IMR-90 (cell line): ENCODE measurements around the gene RNF141. TPM values are rescaled to one million over a fixed set of nuclear protein-coding genes. Genes with fewer than 3 reads are reported as not detected.
A peak's percentile ranks its signal among the peaks of the same experiment; 100 is the strongest.

Source experiments
- ATAC-seq: fragments of 200-7000 bp; cut with Tn5 transposase; 2 replicates; pipeline ENCODE4 v1.9.1; 2020; ENCODE audit warnings: low read depth, mild to moderate bottlenecking, moderate library complexity
- BruUV-seq: library from RNA; stranded (reverse); fragments of 400-500 nt; replicated peaks from 2 replicates; lab custom pipeline; 2021; lab: Mats Ljungman, UMichigan
- CTCF ChIA-PET: fragments of 300-600 bp; formaldehyde crosslinking; extraction: SDS; loops from one replicate; lab custom pipeline; 2021; ENCODE audit warnings: antibody characterized with exemption; lab: Yijun Ruan, JAX
- POLR2A ChIA-PET: fragments of 300-600 bp; sonication (Branson Sonifier 250); formaldehyde crosslinking; loops from one replicate; lab custom pipeline; 2022; ENCODE audit warnings: antibody characterized with exemption; ENCODE audit not compliant: unreplicated experiment; lab: Charles Lee
- DNase-seq: peaks from one replicate; pipeline ENCODE4 v3.0.0; 2013
- H2AFZ ChIP-seq: replicated peaks from 2 replicates; pipeline ENCODE3; 2013; ENCODE audit warnings: low read length, mild to moderate bottlenecking; ENCODE audit not compliant: poor library complexity
- H2AK5ac ChIP-seq: 2 replicates; pipeline ENCODE4 v1.6.1; 2013; ENCODE audit warnings: low read depth, low read length, inconsistent platforms
- H2AK9ac ChIP-seq: replicated peaks from 2 replicates; pipeline ENCODE3; 2013; ENCODE audit warnings: mild to moderate bottlenecking, low read depth, low read length, moderate library complexity; ENCODE audit not compliant: poor library complexity
- H2BK120ac ChIP-seq: 2 replicates; pipeline ENCODE4 v1.6.1; 2013; ENCODE audit warnings: low read depth, low read length, inconsistent platforms
- H2BK15ac ChIP-seq: 3 replicates; pipeline ENCODE4 v1.6.1; 2013; ENCODE audit warnings: low read depth, low read length, inconsistent platforms
- H2BK20ac ChIP-seq: 2 replicates; pipeline ENCODE4 v1.6.1; 2013; ENCODE audit warnings: low read depth, mild to moderate bottlenecking, inconsistent platforms, low read length, moderate library complexity
- H2BK5ac ChIP-seq: 2 replicates; pipeline ENCODE4 v1.6.1; 2013; ENCODE audit warnings: mild to moderate bottlenecking, low read depth, low read length, inconsistent platforms; ENCODE audit not compliant: poor library complexity, severe bottlenecking
- H3K14ac ChIP-seq: replicated peaks from 2 replicates; pipeline ENCODE4 v1.6.1; 2013; ENCODE audit warnings: low read depth, low read length, inconsistent platforms
- H3K18ac ChIP-seq: 2 replicates; pipeline ENCODE4 v1.6.1; 2013; ENCODE audit warnings: low read depth, low read length, control low read depth
- H3K23ac ChIP-seq: 2 replicates; pipeline ENCODE4 v1.6.1; 2013; ENCODE audit warnings: low read depth, low read length, inconsistent platforms
- H3K27ac ChIP-seq: 2 replicates; pipeline ENCODE4 v1.5.1; 2013; ENCODE audit warnings: mild to moderate bottlenecking, control low read depth, low read length; ENCODE audit not compliant: insufficient read depth
- H3K27me3 ChIP-seq: 2 replicates; pipeline ENCODE4 v1.6.1; 2013; ENCODE audit warnings: low read length; ENCODE audit not compliant: control insufficient read depth, insufficient read depth
- H3K36me3 ChIP-seq: 2 replicates; pipeline ENCODE4 v1.6.1; 2013; ENCODE audit warnings: low read length, mixed read lengths; ENCODE audit not compliant: control insufficient read depth, insufficient read depth
- H3K4ac ChIP-seq: 2 replicates; pipeline ENCODE4 v1.6.1; 2013; ENCODE audit warnings: low read depth, low read length, inconsistent platforms
- H3K4me1 ChIP-seq: 2 replicates; pipeline ENCODE4 v1.6.1; 2013; ENCODE audit warnings: low read length, mixed read lengths; ENCODE audit not compliant: control insufficient read depth, insufficient read depth
- H3K4me2 ChIP-seq: 2 replicates; pipeline ENCODE4 v1.6.1; 2013; ENCODE audit warnings: low read depth, mild to moderate bottlenecking, control low read depth, low read length, moderate library complexity
- H3K4me3 ChIP-seq: 2 replicates; pipeline ENCODE4 v1.5.1; 2013; ENCODE audit warnings: low read depth, mild to moderate bottlenecking, control low read depth, low read length, moderate library complexity; ENCODE audit not compliant: insufficient read depth
- H3K56ac ChIP-seq: 2 replicates; pipeline ENCODE4 v1.6.1; 2013; ENCODE audit warnings: low read length, inconsistent platforms; ENCODE audit not compliant: insufficient read depth; ENCODE audit errors: extremely low read depth
- H3K79me1 ChIP-seq, 2 experiments: 2 replicates each; pipeline ENCODE4 v1.6.1; 2013; ENCODE audit warnings: low read length in 2 of 2, inconsistent platforms in 1 of 2, low read depth in 1 of 2
- H3K9ac ChIP-seq: 2 replicates; pipeline ENCODE4 v1.6.1; 2013; ENCODE audit warnings: low read depth, low read length, control low read depth
- H3K9me1 ChIP-seq: 2 replicates; pipeline ENCODE4 v1.6.1; 2013; ENCODE audit warnings: low read length, inconsistent platforms; ENCODE audit not compliant: insufficient read depth
- H3K9me3 ChIP-seq: 2 replicates; pipeline ENCODE4 v1.6.1; 2013; ENCODE audit warnings: low read length; ENCODE audit not compliant: control insufficient read depth, insufficient read depth
- H4K20me1 ChIP-seq: 2 replicates; pipeline ENCODE4 v1.6.1; 2013; ENCODE audit warnings: low read length, inconsistent platforms; ENCODE audit not compliant: insufficient read depth
- H4K5ac ChIP-seq: 2 replicates; pipeline ENCODE4 v1.6.1; 2013; ENCODE audit warnings: mild to moderate bottlenecking, low read depth, low read length, control low read depth
- H4K8ac ChIP-seq, 2 experiments: 2 replicates each; pipeline ENCODE4 v1.6.1; 2013; ENCODE audit warnings: low read depth in 2 of 2, low read length in 2 of 2, control low read depth in 1 of 2, inconsistent platforms in 1 of 2
- H4K91ac ChIP-seq: 2 replicates; pipeline ENCODE4 v1.6.1; 2013; ENCODE audit warnings: low read depth, low read length, inconsistent platforms; ENCODE audit not compliant: insufficient read depth
- WGBS, 2 experiments: methylation state at CpG; one replicate each; pipeline versions ENCODE4 v1.1.5 to v1.1.7; 2013; ENCODE audit warnings: missing lambda C conversion rate in 2 of 2; ENCODE audit not compliant: insufficient read length in 1 of 2; ENCODE audit errors: extremely low coverage in 2 of 2; 5-methylcytosine and 5-hydroxymethylcytosine counted together
- dilution Hi-C: fragments of 300-500 bp; cut with HindIII; formaldehyde crosslinking; loops from one replicate; pipeline ENCODE4 v1.14.3; 2018; ENCODE audit warnings: low sequenced_read_pairs; ENCODE audit not compliant: unreplicated experiment
- in situ Hi-C: fragments of 300-500 bp; cut with MboI; formaldehyde crosslinking; loops from 3 replicates; pipeline ENCODE4 v1.14.3; 2019; ENCODE audit warnings: low sequenced_read_pairs, inconsistent platforms, mixed read lengths
- intact Hi-C: fragments of 100-400 bp; cut with micrococcal nuclease; formaldehyde crosslinking; loops from 2 replicates; pipeline ENCODE4 v1.10.0; 2022
- polyA plus RNA-seq, 3 experiments: library from polyadenylated mRNA; depleted of rRNA; stranded (reverse); fragments of >200 nt; gene quantifications; 2 replicates each; pipeline ENCODE4 v1.2.3, GENCODE V29; 2012; ENCODE audit warnings: low replicate concordance in 1 of 3
- total RNA-seq: library from RNA; depleted of rRNA; stranded (reverse); fragments of >200 nt; gene quantifications from 2 replicates; pipeline ENCODE4 v1.2.3, GENCODE V29; 2012
- TF ChIP-seq, protein P1 (sequence below): fragments of 150-350 bp; IDR thresholded peaks from 2 replicates; pipeline ENCODE4 v1.6.1; 2017; ENCODE audit warnings: mild to moderate bottlenecking, antibody characterized with exemption, low read length, low read depth

The RNF141 gene
- total and polyA plus RNA-seq, 2 of the 4 experiments (the other 2 are of a cell fraction), result 13.8 to 18.6 TPM

DNA sequence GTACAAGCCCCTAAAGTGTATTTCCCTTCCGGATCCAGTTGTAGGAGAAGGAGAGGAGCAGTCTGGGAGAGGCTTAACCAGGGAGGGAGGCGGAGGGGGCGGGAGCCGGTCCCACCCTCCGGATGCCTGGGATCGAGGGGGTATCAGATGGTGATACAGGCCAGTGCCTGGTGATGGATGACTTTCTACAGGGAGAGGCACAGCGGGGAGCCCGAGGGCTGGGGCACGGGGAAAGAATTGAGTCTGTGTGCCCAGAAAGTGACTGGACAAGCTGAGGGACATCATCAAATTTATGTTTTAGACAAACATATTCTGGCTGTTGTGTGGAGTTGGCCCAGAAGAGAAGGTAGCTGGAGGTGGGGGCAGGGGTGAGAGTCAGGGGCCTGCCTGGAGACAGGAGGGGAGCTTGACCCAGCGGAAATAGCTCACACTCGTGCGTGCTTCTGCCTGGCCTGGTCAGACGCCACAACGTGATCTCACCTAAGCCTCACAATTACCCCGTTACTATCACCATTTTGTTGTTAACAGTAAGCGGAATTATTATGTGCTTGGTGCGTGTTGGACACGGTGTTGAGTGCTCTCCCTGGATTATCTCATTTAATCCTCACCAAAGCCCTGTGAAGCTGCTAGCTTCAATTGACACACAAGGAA is 43.5 kb downstream of the RNF141 start:
- dilution Hi-C loops, result no loop called here
- no TSS peak for BruUV-seq

More for the DNA sequence above, 43.5 kb downstream of the RNF141 start:
- Histone ChIP-seq H4K20me1 (no peaks in the 10 kb centered on the region), H3K27ac (no peak overlapping the region), H3K27me3 (no peaks in the 10 kb centered on the region), H2AK5ac (no peak overlapping the region), H3K4ac (no peak overlapping the region), H3K4me1 (no peaks in the 10 kb centered on the region; the same call in 1 of the 2 replicates), H3K18ac (no peak overlapping the region), H3K56ac (no peak overlapping the region), H2BK120ac (no peak overlapping the region), H3K14ac (no peak overlapping the region), H4K5ac (no peak overlapping the region), H2BK15ac (no peak overlapping the region), H2AK9ac (peak overlapping the region; percentile 30), H2BK5ac (no peak overlapping the region), H3K9ac (no peak overlapping the region), H3K23ac (no peak overlapping the region), H2BK20ac (no peak overlapping the region), H3K4me2 (no peak overlapping the region), H3K36me3 (peaks cover 75% of the 10 kb centered on the region), H3K4me3 (no peak overlapping the region), H2AFZ (no peak overlapping the region), H4K91ac (no peak overlapping the region), H3K9me1 (peaks cover 33% of the 10 kb centered on the region), H4K8ac (no peak overlapping the region), H3K9me3 (no peaks in the 10 kb centered on the region), H3K79me1 (peaks cover 10 to 26% of the 10 kb centered on the region in 2 experiments)
- TF ChIP-seq, protein P1, sequence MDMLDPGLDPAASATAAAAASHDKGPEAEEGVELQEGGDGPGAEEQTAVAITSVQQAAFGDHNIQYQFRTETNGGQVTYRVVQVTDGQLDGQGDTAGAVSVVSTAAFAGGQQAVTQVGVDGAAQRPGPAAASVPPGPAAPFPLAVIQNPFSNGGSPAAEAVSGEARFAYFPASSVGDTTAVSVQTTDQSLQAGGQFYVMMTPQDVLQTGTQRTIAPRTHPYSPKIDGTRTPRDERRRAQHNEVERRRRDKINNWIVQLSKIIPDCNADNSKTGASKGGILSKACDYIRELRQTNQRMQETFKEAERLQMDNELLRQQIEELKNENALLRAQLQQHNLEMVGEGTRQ, result no peak
- ChIA-PET CTCF (no interaction called here), POLR2A (no interaction called here)
- ATAC-seq (no peak), DNase-seq (no peak)
- in situ Hi-C loops, result no loop called here
- 56% methylated on average over 5 of the region's 18 CpGs; no CpG with 5 or more reads in 1 of the 2 experiments for WGBS, 2 experiments
- intact Hi-C loops, result no loop called here
